HepG2 (cell line): ENCODE measurements around the gene EML2.

Experiments used
- BCLAF1 ChIP-seq: fragments of 450-650 bp; IDR thresholded peaks from 2 replicates; pipeline ENCODE4 v1.6.1; 2017; ENCODE audit warnings: mild to moderate bottlenecking
- BRD4 ChIP-seq: sonication (generic); formaldehyde crosslinking; IDR thresholded peaks from 2 replicates; pipeline ENCODE4 v1.4.0; 2020; ENCODE audit warnings: missing genetic modification reagents
- CTCF ChIP-seq: sonication (generic); formaldehyde crosslinking; IDR thresholded peaks from 2 replicates; pipeline ENCODE4 v1.5.0; 2020; ENCODE audit warnings: mild to moderate bottlenecking, missing genetic modification reagents, moderate library complexity
- EP300 ChIP-seq, 3 experiments: sonication (generic) in 1 of 3; formaldehyde crosslinking in 1 of 3; IDR thresholded peaks; 2 replicates each; pipeline versions ENCODE4 v1.5.1 to v1.6.1; 2011 to 2020; ENCODE audit warnings: low read depth in 2 of 3, low read length in 2 of 3, borderline replicate concordance in 1 of 3, improper control_type of control experiment in 1 of 3, mild to moderate bottlenecking in 1 of 3, missing genetic modification reagents in 1 of 3, moderate library complexity in 1 of 3
- FOSL1 ChIP-seq: sonication (generic); formaldehyde crosslinking; IDR thresholded peaks from 2 replicates; pipeline ENCODE4 v1.9.0; 2021; ENCODE audit warnings: missing genetic modification reagents, borderline replicate concordance
- HIVEP1 ChIP-seq: sonication (generic); formaldehyde crosslinking; IDR thresholded peaks from 2 replicates; pipeline ENCODE4 v1.4.0; 2020; ENCODE audit warnings: mild to moderate bottlenecking, missing genetic modification reagents
- HOXA5 ChIP-seq: sonication (generic); formaldehyde crosslinking; IDR thresholded peaks from 2 replicates; pipeline ENCODE4 v1.4.0; 2020; ENCODE audit warnings: missing genetic modification reagents
- PBX3 ChIP-seq: sonication (generic); formaldehyde crosslinking; IDR thresholded peaks from 2 replicates; pipeline ENCODE4 v1.8.1; 2023; ENCODE audit warnings: missing genetic modification reagents, inconsistent platforms, borderline replicate concordance
- SNAI1 ChIP-seq: sonication (generic); formaldehyde crosslinking; IDR thresholded peaks from 2 replicates; pipeline ENCODE4 v1.5.0; 2020; ENCODE audit warnings: mild to moderate bottlenecking, missing genetic modification reagents, borderline replicate concordance
- TAF1 ChIP-seq: sonication (generic); formaldehyde crosslinking; IDR thresholded peaks from 2 replicates; pipeline ENCODE4 v1.4.0; 2020; ENCODE audit warnings: missing genetic modification reagents
- YY1 ChIP-seq: IDR thresholded peaks from 2 replicates; pipeline ENCODE4 v1.6.1; 2011; ENCODE audit warnings: low read length, low read depth, moderate library complexity, mild to moderate bottlenecking; ENCODE audit not compliant: insufficient read depth, insufficient replicate concordance
- ZFX ChIP-seq: sonication (generic); formaldehyde crosslinking; IDR thresholded peaks from 2 replicates; pipeline ENCODE4 v1.4.0; 2020; ENCODE audit warnings: mild to moderate bottlenecking, low read depth, missing genetic modification reagents, moderate library complexity
- ZNF207 ChIP-seq: fragments of 450-650 bp; IDR thresholded peaks from 2 replicates; pipeline ENCODE4 v1.6.1; 2016; ENCODE audit warnings: antibody characterized with exemption, borderline replicate concordance
- ZNF484 ChIP-seq: sonication (generic); formaldehyde crosslinking; IDR thresholded peaks from 2 replicates; pipeline ENCODE4 v1.5.1; 2020; ENCODE audit warnings: mild to moderate bottlenecking, low read depth, missing genetic modification reagents, borderline replicate concordance

GRCh38 chr19:45668342-45668871 lies 29.2 kb upstream of the EML2 start:
- no peak for TF ChIP-seq HIVEP1 (CRISPR knock-in tag)
- TF ChIP-seq FOSL1 (CRISPR knock-in tag): no peak
- no peak for TF ChIP-seq PBX3 (CRISPR knock-in tag)
- no peak for TF ChIP-seq YY1
- TF ChIP-seq SNAI1 (CRISPR knock-in tag): no peak
- no peak for TF ChIP-seq CTCF (CRISPR knock-in tag)
- TF ChIP-seq TAF1 (CRISPR knock-in tag): no peak
- TF ChIP-seq BCLAF1: no peak
- TF ChIP-seq ZNF207: no peak
- TF ChIP-seq EP300 (IDR thresholded peaks at IDR 0.05; ENCODE audit: low read depth in 2 of 2, low read length in 2 of 2): no peak
- no peak for TF ChIP-seq EP300 (CRISPR knock-in tag; IDR thresholded peaks at IDR 0.05; ENCODE audit: borderline replicate concordance)
- TF ChIP-seq ZNF484 (CRISPR knock-in tag): no peak
- no peak for TF ChIP-seq ZFX
- no peak for TF ChIP-seq BRD4 (CRISPR knock-in tag)
- TF ChIP-seq HOXA5 (CRISPR knock-in tag): no peak
